ENCODE measurements around the gene ZNF469.

DNA sequence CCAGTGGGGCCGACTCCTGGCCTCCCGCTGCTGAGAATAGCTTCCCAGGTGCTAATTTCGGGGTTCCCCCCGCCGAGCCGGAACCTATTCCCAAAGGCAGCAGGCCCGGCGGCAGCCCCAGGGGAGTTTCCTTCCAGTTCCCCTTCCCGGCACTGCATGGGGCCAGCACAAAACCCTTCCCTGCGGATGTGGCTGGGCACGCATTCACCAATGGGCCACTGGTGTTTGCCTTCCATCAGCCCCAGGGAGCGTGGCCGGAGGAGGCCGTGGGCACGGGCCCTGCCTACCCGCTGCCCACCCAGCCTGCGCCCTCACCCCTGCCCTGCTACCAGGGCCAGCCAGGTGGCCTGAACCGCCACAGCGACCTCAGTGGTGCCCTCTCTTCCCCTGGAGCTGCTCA lies 45.4 kb downstream of the ZNF469 start:
- no peak for TF ChIP-seq MXI1 (IDR thresholded peaks at IDR 0.05; ENCODE audit: low read depth, low read length)
- TF ChIP-seq SP2 (IDR thresholded peaks at IDR 0.05; ENCODE audit: extremely low read depth, low read depth, low read length, poor library complexity, severe bottlenecking) = no peak
- TF ChIP-seq, protein P1, sequence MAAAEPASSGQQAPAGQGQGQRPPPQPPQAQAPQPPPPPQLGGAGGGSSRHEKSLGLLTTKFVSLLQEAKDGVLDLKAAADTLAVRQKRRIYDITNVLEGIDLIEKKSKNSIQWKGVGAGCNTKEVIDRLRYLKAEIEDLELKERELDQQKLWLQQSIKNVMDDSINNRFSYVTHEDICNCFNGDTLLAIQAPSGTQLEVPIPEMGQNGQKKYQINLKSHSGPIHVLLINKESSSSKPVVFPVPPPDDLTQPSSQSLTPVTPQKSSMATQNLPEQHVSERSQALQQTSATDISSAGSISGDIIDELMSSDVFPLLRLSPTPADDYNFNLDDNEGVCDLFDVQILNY (CRISPR knock-in tag; IDR thresholded peaks at IDR 0.05) = no peak
- TF ChIP-seq RAD21 (CRISPR knock-in tag; conservative IDR thresholded peaks at IDR 0.05 in 1 of 2, IDR thresholded peaks at IDR 0.05 in 1 of 2) = no peak
- TF ChIP-seq, protein P2, sequence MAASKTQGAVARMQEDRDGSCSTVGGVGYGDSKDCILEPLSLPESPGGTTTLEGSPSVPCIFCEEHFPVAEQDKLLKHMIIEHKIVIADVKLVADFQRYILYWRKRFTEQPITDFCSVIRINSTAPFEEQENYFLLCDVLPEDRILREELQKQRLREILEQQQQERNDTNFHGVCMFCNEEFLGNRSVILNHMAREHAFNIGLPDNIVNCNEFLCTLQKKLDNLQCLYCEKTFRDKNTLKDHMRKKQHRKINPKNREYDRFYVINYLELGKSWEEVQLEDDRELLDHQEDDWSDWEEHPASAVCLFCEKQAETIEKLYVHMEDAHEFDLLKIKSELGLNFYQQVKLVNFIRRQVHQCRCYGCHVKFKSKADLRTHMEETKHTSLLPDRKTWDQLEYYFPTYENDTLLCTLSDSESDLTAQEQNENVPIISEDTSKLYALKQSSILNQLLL (CRISPR knock-in tag; IDR thresholded peaks at IDR 0.05; ENCODE audit: borderline replicate concordance) = no peak
- TF ChIP-seq, protein P3, sequence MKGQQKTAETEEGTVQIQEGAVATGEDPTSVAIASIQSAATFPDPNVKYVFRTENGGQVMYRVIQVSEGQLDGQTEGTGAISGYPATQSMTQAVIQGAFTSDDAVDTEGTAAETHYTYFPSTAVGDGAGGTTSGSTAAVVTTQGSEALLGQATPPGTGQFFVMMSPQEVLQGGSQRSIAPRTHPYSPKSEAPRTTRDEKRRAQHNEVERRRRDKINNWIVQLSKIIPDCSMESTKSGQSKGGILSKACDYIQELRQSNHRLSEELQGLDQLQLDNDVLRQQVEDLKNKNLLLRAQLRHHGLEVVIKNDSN (CRISPR knock-in tag; IDR thresholded peaks at IDR 0.05) = no peak
- no peak for TF ChIP-seq IRF2 (CRISPR knock-in tag; IDR thresholded peaks at IDR 0.05)

Data from K562 (cell line).